ENCODE data around the gene CRB2.

GRCh38 chr9:123353984-123354591, 1.9 kb upstream of the CRB2 start:
- no peak for TF ChIP-seq ELF4 (IDR thresholded peaks at IDR 0.05)
- no peak for TF ChIP-seq NFRKB (IDR thresholded peaks at IDR 0.05)
- TF ChIP-seq HDGF (IDR thresholded peaks at IDR 0.05; ENCODE audit: borderline replicate concordance) = no peak
- TF ChIP-seq FOXK2 (IDR thresholded peaks at IDR 0.05) = no peak
- TF ChIP-seq CTBP1 (IDR thresholded peaks at IDR 0.05; ENCODE audit: borderline replicate concordance) = no peak
- no peak for TF ChIP-seq FOXA1 (IDR thresholded peaks at IDR 0.05)
- no peak for TF ChIP-seq FOXM1 (IDR thresholded peaks at IDR 0.05; ENCODE audit: borderline replicate concordance)
- TF ChIP-seq SP1 (IDR thresholded peaks at IDR 0.05) = no peak
